NK-92 (cell line): ENCODE data around the gene KMT2C.
A peak's percentile ranks its signal among the peaks of the same experiment; 100 is the strongest.
"Not testable (repeated sequence)": the region's sequence is repeated elsewhere in the genome, so short reads cannot be mapped to it uniquely, and the experiment has no call there.

Experiments
- DNase-seq: peaks from one replicate; lab custom pipeline; 2025; ENCODE audit not compliant: unreplicated experiment; lab: John Stamatoyannopoulos, UW

The KMT2C gene

DNA sequence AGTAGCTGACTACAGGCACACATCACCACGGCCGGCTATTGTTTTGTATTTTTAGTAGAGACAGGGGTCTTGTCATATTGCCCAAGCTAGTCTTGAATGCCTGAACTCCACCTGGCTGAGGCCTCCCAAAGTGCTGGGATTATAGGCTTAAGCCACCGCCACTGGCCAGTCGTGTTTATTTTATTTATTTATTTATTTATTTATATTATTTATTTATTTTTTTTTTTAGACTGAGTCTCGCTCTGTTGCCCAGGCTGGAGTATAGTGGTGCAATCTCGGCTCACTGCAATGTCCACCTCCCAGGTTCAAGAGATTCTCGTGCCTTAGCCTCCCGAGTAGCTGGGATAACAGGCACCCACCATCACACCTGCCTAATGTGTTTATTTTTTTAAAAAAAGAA, 6.0 kb upstream of the KMT2C start:
- not testable (repeated sequence) for DNase-seq

DNA sequence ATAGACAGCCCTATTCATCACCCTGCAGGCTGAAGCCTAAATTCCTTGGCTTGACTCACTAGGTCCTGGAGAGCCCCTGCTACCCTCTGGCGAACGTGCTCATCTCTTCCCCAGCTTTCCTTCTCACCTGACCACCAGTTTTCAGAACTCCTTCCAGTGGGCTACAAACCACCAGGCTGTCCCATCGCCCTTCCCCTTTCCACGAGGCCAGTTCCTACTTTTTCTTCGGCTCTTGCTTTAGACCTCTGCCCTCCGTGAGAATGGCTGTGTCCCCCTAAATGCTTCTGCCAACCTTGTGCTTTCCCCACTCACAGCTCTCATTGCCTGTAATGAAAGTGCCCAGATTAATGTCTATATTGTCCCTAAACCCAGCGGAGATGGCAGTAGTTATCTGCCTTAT, 5.4 kb upstream of the KMT2C start:
- DNase-seq = not testable (repeated sequence)

DNA sequence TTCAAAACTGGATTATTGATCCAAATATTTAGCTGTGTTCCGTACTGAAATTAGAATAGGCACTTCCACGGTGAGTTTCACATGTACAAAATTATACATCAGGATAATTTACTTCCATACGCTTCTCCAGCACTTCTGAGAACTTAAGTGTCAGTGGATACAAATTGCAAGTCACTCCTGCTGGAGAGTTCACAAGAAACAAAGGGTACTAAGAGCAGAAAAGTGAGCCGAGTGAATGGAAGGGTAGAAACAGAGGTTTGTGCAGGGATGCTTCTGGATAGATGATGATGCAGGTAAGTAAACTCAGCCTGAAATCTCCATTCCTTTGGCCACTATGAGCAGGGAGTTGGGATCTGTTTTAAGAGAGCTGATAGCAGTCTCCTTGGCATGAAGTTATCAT, 2.2 kb upstream of the KMT2C start:
- not testable (repeated sequence) for DNase-seq

DNA sequence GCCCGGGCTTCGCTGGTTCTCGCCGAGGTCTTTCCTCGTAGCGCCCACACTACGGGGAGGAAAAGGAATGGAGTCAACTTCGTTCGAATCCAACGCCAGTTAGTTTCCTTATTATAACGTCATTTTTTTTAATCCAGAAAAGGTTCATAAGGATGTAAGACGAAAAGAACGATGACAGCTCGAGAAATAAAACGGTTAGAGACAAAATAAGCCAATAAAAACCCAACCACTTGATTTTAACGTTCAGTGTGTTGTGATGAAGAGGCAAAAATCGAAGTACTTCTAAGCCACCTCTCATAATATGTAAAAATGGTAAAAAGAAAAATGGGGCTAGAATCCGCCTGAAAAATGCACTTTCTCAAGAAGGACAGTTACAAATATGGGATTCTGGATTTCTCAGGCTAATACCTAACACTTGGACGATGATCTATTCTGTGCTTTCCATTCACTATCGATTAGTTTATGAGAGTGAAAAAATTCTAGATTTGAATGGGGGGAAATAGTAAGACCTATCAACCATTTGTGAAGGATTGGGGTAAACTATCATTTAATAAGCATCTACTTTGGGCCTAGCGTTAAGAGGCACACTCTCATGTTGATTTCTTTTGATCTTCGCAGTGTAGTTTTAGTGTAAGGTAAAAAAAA, 1.2 kb upstream of the KMT2C start:
- not testable (repeated sequence) for DNase-seq

DNA sequence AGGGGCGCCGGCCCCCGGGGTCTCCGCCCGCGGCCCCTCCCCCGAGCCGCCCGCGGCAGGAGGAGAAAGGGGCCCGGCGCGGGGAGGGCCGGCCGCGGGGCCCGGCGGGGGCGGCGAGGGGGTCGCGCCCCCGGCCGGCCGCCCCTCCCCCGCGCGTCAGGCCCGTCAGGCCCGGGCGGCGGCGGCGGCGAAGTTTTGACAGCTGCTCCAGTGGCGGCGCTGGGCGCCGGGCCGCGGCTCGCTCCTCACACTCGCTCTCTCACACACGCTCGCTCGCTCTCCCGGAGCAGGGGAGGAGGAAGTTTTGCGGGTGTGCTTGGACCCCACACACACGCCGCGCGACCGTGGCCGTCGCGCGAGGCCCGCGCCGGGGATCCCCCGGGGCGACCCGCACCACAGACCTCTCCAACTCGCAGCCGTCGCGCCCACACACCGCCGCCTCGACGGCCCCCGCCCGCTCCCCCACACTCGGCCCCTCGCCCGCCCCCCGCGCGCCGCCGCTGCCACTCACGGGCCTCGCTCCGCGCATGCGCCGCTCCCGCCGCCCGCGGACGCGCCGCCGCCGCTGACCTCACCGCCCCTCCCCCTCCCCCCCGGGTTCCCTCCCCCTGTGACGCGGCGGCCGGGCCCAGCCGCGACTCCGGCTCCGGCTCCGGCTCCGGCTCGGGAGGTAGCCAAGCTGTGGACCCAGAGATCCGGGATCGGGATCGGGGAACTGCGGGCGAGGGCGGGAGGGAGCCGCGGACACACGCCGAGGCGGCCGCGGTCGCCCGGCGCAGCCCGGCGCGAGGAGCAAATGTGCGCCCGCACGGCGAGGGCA, 518 bp upstream of the KMT2C start:
- peak; percentile 60 for DNase-seq

DNA sequence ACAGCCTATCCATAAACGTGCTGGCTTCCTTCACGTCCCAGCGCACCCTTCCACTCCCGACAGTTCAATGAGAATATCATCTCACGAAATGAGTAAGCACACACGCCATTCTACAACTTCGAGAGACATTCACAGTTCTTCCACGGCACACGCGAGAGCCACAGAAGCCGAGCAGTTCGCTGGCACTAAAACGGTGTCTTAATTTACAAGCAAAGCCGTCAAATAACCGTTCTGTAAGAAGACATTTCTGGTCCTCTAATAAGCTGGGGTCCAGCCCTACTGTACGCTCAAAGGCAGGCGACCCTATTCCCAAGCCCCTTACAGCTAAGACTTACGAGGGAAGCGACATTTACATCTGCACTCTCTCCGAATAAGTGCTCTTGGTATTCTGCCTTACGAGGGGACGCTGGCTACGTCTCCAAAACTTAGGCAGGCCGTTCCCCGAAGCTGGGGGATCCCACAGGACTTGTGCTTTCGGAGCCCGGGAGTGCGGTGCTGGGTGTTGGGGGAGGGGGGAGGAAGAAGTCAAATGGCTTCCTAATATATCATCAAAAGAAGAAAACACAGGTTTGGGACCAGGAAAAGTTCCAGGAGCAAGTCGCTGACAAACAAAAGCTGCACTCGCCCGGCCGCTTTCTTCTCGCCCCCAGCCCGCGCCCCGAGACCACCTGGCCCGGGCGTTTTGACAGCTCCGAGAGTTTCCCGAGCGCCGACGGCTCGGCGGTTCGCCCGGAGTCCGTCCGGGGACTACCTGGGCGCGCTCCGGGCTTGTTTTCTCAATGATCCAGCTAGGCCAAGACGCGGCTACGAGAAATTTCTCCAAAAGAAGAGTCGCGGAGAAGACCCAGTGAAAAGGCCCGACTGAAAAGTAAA, 1.1 kb downstream of the KMT2C start:
- not testable (repeated sequence) for DNase-seq

DNA sequence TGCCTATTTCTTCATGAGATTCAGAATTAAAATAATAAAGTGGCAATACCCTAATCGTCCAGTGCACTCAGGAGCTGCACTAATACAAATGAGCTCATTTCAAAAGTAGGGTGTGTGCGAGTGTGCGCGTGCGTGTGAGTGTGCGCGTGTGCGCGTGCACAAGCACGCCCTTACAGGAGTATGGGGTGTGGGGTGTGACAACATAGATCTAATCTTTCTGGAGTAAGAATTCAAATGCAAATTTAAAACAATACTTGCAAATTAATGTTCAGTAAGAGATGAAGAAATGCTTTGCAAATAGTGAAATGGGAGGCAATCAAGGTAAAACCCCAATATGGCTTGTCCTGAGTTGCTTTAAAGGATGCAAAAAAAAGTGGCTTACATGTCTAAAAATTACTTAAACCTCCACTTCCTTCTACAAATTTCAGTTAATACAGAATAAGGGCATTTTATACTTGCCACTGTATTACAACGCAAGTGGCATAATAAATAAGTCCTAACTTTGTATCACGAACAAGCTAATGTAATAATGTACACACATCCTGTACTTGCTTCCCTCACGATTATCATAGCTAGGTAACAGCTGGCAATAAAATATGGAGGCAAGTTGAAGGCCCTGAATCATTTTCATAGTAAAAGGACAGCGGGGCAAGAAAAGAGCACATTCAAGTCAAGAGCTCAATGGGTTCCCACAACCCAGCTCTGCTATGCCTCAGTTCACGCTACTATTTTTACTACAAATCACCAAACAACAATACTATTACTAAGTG, 1.9 kb downstream of the KMT2C start:
- DNase-seq = not testable (repeated sequence)

DNA sequence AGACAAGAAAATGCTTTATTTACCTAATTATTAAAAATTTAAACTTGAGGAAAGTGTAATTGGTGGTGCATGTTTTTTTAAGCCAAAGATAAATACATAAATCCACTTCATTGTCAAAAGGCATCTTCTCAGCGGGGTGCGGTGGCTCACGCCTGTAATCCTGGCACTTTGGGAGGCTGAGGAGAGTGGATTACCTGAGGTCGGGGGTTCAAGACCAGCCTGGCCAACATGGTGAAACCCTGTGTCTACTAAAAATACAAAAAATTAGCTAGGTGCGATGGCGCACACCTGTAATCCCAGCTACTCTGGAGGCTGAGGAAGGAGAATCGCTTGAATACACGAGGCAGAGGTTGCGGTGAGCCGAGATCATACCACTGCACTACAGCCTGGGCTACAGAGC, 3.1 kb downstream of the KMT2C start:
- not testable (repeated sequence) for DNase-seq

DNA sequence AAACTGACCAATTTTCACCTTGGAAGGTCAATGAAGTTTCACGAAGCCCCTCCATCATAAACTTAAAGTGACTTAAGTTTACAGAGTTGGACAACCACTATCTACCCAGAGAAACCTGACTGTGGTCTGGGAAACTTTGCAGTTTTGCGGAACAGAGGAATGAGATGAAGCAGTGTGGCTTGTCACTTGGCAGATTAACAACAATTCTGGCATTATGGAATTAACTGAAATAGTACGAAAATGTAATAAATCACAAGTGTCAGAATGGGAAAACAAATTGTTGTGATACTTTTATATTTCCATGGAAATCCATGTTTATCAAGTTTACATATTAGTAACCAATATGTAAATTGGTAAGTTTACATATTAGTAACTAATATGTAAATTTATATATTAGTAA, 4.9 kb downstream of the KMT2C start:
- DNase-seq = no peak

DNA sequence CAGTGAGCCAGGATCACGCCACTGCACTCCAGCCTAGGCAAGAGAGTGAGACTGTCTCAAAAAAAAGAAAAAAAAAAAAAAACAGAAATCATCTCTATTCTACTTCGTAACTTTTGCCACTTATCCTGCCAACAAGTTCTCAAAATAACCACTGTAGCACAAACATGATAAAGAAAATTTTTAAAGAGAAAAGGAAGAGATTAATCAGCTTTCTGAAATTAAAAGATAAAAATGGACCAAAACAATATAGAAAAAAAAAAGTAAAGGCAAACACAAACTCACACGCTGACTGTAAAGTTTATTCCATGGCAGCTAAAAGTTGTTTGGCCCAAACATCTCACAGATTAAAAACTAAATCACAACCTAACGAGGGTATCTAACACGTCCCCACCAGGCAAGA, 5.7 kb downstream of the KMT2C start:
- not testable (repeated sequence) for DNase-seq

DNA sequence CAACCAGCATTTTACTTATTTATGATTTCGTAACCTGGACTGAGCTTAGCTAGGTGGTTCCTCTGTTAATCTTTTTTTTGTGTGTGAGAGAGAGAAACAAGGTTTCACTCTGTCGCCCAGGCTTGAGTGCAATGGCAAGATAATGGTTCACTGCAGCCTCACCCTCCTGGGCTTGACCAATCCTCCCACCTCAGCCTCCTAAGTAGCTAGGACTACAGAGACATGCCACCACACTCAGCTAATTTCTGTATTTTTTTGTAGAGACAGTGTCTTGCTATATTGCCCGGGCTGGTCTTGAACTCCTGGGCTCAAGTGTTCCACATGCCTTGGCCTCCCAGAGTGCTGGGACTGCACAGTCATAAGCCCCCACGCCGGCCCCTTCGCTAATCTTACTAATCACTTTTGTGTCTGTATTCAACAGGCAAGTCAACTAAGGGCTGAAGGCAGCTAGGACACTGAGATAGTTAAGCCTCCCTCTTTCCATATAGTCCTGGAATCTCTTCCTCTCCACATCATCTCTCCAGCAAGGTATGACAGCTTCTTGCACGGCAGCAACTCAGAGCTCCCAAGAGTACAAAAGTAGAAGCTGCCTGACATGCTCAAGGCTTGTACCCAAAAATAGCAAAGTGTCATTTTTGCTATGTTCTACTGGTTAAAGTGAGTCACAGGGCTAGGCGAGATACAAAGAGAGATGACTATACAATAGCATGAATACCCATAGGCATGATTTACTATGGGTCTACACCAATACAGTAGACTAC, 11.3 kb downstream of the KMT2C start:
- no peak for DNase-seq

DNA sequence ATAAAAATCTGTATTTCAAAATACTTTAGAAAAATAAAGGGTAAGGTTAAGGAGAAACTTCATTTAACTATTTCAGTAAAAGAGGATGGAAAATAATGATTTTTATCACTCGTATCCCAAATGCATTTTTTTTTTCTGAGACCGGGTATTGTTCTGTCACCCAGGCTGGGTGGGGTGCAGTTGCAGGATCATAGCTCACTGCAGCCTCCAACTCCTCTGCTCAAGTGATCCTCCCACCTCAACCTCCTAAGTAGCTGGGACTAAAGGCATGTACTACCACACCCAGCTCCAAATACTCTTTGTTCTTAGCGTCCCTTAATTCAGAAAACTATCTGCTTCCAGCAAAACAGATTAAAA, 11.8 kb downstream of the KMT2C start:
- no peak for DNase-seq

DNA sequence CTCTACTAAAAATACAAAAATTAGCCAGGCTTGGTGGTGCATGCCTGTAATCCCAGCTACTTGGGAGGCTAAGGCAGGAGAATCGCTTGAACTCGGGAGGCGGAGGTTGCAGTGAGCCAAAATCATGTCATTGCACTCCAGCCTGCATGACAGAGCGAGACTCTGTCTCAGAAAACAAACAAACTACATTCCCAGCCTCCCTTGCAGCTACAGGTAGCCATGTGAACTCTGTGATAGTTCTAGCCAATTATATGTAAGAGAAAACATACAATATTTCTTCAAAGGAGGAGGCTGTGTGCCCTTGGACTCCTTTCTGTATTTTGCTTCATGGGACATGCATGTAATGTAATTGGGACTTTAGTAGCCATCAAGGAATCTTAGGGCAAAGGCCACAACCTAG, 12.6 kb downstream of the KMT2C start:
- not testable (repeated sequence) for DNase-seq

DNA sequence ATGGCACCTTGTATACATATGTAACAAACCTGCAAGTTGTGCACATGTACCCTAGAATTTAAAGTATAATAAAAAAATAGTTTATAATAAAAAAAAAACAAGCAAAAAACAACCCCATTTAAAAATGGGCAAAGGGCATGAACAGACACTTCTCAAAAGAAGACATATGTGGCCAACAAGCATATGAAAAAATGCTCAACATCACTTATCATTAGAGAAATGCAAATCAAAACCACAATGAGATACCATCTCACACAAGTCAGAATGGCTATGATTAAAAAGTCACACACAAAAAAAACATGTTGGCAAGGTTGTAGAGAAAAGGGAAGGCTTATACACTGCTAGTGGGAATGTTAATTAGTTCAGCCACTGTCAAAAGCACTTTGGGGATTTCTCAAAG, 14.9 kb downstream of the KMT2C start:
- DNase-seq = not testable (repeated sequence)

DNA sequence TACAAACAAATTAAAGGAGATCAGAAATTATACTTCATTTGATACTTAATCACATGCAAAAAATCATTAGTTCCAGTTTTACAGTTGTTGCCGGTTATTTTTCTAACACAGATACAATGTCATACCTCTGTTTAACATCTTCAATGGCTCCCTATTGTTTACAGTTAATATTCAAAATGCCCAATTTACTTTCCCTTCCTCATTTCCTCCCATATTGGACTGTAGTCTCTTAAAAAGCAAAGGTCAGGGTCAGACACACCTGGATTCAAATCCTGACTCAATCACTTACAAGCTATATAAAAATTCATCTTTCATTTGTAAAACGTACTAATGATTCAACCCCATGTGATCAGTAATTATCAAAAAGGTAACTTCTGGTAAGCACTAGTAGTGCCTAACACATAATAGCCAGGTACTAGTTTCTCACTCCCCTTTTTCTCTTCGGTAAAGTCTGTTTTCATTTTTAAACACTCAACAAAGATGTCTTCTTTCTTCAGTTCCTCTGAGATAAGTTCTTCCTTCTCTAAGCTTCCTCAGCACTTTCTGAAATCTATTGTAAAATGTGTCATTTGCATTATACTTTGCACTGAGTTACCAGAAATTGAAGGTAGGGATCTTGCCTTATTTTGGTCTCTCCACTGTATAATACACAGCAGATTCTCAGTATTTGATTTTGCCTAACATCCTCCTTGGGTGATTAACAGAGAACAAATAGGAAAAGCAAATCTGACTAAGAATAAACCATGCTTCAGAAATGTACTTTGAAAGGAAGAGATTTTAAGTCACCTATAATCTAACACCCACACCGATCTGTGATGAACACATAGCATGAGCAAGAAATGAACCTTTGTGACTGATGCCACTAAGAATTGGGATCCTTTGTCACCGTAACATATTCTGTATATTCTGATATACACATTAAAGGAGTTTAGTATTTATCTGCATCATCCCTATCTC, 16.1 kb downstream of the KMT2C start:
- no peak for DNase-seq

DNA sequence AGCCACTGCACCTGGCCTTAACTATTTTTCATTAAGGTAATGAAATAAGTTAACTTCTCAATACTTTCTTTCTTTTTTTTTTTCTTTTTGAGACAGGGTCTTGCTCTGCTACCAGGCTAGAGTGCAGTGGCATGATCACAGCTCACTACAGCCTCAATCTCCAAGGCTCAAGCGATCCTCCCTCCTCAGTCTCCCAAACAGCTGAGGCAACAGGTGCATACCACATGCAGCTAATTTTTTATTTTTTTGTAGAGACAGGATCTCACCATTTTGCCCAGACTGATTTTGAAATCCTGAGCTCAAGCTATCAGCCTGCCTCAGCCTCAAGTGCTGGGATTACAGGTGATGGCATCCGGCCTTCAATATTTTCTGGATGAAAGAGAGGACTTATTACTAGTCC, 21.0 kb downstream of the KMT2C start:
- no peak for DNase-seq

DNA sequence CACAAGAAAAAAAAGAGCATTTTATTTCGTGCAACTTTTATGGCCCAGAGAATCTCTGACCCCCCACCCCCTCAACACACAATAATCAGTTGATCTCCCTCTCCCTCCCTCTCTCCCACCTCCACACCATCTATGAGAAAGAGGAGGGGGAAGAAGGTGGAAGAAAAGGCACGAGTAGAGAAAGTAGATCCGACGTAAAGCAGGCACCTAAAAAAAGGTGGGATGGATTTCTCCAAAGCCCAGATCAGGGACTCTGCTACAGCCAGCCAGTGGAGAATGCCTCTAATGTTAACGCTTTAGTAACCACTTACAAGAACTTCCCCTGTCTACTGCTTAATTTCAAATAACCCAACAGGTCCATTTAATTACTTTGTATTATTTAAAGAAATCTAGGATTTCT, 24.4 kb downstream of the KMT2C start:
- no peak for DNase-seq

DNA sequence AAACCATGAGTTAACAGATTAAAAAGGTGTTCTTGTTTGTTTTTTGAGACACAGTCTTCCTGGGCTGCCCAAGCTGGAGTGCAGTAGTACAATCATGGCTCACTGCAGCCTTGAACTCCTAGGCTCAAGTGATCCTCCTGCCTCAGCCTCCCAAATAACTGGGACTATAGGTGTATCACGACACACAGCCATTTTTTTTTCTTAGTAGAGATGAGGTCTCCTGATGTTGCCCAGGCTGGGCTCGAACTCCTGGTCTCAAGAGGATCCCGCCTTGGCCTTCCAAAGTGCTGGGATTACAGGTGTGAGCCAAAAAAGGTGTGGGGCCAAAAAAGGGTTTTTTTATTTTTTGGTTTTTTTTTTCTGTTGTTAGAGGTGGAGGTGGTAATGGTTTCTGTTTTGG, 29.3 kb downstream of the KMT2C start:
- DNase-seq = no peak

DNA sequence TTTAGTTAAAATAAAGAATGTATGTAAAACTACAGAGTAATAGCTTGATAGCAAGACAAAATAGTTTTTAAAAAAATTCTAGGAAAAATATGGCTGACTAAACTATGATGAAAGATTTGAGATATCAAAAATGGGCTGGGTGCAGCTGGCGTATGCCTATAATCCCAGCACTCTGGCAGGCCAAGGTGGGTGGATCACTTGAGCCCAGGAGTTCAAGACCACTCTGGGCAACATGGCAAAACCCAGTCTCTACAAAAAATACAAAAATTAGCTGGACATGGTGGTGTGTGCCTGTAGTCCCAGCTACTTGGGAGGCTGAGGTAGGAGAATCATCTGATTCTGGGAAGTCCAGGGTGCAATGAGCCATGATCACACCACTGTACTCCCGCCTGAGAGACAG, 29.8 kb downstream of the KMT2C start:
- DNase-seq = not testable (repeated sequence)
